NOMO-1 treated with dmso at 0.1 percent for 144 hours (cell line): ENCODE results near the gene UBQLN1.
"Not testable (repeated sequence)": the region's sequence is repeated elsewhere in the genome, so short reads cannot be mapped to it uniquely, and the experiment has no call there.

ENCODE experiments used
- DNase-seq: peaks from one replicate; lab custom pipeline; 2025; ENCODE audit not compliant: unreplicated experiment; lab: John Stamatoyannopoulos, UW

The UBQLN1 gene

DNA sequence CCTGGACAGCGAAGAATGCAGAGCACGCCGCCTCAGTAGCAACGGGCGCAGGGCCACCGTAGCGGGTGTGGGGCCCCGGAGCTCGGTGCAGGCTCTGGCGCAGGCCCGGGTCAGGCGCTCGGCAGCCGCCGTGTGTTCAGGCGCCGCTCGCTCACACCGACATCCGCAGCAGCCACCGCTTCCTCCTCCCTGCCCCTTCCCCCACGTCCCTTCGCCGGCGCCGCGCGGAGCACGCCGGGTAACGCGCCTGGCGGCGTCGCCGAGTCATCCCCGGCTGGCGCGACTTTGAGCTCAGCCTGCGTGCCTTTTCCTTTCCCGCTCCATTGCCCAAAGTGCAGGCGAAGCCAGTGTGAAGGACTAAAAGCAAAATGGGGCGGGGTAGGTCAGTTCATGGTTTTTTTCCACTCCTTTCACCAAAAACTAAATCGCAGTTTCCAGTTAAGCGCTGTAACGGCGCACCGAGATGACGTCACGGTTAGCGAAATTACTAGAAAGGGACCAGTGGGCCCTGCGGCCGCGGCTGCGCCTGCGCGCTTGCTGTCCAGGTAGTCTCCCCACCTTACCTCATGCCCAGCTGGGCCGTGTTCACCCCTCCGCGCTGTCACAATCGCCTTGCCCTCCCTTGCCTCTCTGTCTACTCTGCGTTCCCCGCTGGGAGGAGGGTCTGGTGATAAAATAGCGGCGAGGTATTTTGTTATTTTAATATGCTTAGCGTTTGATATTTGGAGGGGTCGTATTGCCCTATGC lies at the start of gene UBQLN1:
Gene UBQLN1 (minus strand): TSS at position 191 of the 747 bp plus-strand sequence. CDS start 279 bp downstream, outside the sequence.
- DNase-seq: peak; percentile 61

DNA sequence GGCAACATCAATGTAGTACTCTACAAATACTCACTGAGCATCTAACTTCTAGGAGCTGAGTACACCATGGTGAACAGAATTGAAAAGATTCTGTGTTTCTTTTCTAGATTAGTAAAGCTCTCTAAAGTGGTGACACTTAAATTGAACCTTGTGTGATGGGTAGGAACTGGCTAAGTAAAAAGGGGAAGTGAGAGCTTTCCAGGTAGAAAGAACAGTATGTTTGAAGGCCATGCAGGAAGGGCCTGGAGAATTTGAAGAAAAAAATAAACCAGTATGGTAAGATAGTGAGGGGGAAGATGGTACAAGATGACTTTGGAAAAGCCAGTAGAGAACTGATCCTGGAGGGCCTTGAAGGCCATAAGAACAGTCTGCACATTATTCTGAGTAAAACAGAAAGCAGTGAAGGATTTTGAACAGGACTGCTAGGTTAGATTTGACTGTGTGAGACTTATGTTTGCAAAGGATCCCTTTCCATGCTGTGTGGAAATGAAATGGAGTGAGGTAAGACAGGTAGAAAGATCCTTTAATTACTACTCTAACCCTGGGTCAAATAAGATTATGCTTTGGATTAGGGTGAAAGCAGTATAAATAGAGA lies 46.7 kb upstream of the UBQLN1 start:
- no peak for DNase-seq

DNA sequence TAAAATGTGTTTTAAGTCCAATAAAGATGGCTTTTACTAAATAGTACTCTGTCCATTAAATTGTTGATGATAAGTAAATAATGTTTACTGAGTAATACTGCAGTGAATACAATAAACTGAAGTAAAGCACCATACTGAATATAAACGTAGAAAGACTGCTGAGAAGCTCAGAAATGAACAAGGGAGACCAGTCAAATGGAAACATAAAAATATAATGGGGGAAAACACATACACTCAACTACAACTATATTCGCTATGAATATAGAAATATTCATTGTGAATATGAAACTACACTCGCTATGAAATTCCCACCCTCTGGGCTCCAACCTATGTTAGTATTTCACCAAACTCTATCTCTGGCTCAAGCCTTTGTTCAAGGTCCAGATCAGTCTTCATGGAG lies 41.9 kb upstream of the UBQLN1 start:
- no peak for DNase-seq

DNA sequence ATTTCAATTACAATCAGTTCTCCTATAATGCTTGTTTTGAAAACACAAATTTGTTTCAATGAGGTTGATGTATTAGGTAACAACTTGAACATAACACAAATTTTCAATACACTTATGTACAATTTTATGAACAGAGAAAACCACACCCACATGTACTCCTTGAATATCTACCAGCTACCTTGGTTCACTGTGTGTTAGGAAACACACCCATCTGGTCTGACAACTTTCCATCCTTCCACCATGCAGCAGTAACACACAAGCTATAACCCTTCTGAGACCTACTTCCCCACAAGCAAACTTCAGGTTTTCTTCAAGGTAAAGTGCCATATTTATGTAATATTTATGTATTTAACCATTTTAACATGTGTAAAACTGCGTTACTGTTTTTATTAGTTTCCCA lies 36.4 kb upstream of the UBQLN1 start:
- no peak for DNase-seq

DNA sequence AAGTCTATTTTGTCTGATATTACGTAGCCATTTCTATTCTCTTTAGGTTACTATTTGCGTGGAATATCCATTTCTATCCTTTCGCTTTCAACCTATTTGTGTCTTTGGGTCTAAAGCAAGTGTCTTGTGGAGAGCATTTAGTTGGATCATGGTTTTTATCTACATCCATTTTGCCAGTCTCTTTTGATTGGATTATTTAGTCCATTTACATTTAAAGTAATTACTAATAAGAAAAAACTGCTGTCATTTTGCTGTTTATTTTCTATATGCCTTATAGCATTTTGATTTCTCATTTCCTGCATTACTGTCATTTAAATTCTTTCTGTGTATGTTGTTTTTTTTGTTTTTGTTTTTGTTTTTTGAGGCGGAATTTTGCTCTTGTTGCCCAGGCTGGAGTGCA lies 26.0 kb upstream of the UBQLN1 start:
- DNase-seq: no peak

DNA sequence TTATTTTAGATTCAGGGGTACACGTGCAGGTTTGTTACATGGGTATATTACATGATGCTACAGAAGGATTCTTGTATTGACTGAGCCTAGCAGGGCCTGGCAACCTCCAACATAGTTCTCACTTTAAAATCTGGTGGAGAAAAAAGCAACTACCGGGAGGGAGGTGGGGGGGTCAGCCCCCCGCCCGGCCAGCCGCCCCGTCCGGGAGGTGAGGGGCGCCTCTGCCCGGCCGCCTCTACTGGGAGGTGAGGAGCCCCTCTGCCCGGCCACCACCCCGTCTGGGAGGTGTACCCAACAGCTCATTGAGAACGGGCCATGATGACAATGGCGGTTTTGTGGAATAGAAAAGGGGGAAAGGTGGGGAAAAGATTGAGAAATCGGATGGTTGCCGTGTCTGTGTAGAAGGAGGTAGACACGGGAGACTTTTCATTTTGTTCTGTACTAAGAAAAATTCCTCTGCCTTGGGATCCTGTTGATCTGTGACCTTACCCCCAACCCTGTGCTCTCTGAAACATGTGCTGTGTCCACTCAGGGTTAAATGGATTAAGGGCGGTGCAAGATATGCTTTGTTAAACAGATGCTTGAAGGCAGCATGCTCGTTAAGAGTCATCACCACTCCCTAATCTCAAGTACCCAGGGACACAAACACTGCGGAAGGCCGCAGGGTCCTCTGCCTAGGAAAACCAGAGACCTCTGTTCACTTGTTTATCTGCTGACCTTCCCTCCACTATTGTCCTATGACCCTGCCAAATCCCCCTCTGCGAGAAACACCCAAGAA lies 21.0 kb upstream of the UBQLN1 start:
- not testable (repeated sequence) for DNase-seq

DNA sequence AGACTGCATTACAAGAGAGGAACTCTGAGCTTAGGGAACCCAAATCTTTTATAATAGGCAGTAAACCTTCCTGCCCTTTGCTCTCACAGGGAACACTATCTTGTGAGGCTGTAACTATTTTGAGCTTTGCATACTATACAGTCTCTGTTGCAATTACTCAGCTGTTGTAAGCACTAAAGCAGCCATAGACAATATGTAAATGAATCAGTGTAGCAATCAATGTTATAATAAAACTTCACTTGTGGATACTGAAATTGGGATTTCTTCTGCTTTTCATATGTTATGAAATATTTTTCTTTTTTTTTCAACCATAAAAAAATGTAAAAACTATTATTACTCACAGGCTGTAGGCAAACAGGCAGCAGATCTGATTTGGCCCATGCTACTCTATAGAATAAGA lies 16.7 kb upstream of the UBQLN1 start:
- DNase-seq: no peak

DNA sequence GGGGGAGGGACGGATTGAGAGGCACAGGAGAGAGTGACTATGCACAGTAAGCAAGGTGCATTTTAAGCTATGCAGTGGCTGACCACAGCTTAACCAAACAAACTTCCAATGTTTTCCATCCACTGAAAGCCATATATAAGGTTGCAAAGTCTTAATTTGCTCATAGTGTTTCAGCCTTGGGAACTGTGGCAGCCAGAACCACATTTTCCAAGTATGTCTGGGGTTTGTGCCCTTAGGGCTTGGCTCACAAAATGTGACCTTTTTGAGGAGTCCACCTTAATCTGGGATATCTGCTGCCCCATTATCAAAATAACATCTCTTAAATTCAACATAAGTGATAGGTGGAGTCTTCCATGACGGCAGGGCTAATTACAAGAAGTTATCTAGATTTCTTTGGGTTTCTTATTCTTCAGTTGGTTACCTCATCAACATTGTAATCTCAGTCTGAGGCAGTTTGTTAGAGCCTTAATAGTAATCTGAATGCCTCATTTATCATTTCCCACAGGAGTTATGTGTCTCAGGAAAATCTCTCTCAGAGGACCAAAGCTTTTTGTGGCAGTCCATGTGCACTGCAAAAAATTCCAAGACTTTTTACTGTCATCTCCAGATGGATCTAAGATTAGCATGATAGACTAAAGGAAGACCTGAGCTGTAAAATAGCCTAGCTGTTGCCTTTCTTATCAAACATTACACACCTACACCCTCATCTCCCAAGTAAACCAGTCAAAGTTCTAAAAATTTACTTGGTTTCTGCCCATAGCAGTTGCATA lies 15.2 kb upstream of the UBQLN1 start:
- no peak for DNase-seq

DNA sequence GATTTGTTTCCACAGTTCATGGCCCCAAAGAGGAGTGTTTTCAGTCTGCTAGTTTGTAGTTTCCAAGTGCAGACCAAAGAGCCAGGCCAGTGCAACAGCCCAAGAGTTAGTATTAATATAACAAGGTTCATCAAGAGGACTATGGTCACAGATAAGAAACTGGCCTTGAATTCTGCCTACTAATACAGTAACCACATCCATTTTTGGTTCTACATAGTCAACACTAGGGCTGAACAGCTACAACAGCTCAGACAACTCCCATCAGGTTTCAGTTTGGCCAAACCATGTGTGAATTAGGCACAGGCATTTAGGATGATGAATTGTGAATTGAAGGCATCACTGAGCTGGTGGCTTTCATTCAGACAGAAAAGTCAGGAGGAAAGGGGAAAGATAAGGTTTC lies 13.8 kb upstream of the UBQLN1 start:
- no peak for DNase-seq

DNA sequence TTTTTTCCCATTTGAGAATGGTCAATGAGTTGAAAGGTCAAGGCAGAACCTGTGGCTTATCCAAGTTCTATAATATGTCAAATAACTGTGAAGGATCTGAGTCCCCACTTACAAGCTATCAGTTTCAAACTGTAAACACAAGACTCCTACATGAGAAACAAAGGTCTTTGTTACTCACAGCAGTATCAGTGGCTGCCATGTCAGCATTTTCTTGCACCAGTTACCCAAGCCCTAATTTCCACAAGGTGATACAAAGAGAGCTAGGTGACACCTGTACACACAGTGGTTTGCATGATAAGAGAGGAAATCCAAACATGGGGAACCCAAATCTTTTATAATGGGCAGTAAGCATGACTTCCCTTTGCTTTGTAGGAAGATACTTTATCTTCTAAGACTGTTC lies 8.0 kb upstream of the UBQLN1 start:
- no peak for DNase-seq

DNA sequence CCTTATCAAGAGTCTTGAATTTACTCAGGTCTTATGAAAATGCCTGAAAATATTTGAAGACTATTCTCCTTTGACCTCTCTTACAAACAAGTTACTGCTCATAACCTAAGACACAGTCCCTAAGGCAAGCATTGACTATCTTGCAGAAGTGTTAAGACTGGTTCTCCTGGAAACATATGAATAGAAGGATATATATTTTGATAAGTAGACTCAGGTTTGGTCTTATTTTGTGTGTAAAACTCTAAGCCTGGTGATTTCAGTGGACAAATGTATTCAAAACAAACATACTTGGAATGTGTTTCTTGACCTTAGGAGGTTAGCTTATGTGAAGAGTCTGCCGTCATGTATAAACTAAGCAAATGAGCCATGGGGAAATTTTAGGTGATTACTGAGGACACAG lies 7.5 kb upstream of the UBQLN1 start:
- no peak for DNase-seq

DNA sequence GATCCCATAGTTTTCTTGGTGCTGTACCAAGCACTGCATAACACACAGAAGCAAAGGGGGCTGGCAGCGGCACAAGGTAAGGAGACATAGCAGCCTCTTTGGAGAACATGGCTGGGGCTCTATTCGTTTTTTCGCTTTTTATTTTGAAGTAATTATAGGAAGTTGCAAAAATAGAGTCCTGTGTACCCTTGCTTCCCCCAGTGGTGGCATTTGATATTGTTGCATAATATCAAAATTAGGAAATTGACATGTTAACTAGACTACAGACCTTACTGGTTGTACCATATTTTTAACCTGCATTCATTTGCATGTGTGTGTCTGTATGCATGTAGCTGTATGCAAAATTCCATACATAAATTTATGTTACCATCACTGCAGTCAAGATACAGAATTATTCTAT lies 6.6 kb upstream of the UBQLN1 start:
- no peak for DNase-seq

DNA sequence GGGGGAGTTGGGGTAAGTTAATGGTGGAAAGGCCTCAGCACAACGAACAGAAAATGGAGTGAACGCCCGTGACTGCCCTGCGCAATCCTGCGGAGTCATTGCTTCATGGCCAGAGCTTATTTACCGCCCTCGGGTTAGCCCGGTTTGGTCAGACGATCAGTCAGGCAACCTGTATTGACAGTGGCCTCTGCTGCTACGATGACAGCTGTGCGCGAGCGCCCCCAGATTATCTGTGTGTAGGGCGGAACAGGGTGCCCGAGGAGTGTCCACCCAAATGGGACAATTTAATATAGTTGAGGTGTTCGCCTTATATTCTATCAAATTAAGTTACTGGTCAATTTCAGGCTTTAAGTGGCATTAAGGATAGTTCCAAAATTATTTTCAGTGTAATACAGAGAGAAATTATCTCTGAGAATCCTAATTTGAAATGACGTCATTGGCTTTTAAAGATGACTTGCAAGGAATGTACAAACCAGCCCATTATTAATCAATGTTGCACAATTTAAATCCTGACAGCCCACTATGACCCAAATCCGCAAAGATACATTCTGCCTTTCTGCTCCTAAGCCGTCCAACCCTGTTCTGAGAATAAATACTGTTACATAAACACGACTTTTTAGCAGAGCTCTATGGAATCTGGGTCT lies 879 bp upstream of the UBQLN1 start:
- peak; percentile 48 for DNase-seq

DNA sequence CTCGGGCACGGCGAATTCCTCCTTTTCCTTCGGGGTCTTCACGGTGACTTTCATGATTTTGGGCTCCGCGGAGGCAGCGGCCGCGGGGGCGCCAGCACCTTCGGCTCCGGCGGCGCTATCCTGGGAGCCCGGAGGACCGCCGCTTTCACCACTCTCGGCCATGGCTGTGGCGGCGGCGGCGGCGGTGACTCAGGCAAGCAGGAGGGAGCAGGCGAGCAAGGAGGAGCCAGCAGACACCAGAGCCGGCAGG lies 315 bp downstream of the UBQLN1 start:
- DNase-seq: no peak

DNA sequence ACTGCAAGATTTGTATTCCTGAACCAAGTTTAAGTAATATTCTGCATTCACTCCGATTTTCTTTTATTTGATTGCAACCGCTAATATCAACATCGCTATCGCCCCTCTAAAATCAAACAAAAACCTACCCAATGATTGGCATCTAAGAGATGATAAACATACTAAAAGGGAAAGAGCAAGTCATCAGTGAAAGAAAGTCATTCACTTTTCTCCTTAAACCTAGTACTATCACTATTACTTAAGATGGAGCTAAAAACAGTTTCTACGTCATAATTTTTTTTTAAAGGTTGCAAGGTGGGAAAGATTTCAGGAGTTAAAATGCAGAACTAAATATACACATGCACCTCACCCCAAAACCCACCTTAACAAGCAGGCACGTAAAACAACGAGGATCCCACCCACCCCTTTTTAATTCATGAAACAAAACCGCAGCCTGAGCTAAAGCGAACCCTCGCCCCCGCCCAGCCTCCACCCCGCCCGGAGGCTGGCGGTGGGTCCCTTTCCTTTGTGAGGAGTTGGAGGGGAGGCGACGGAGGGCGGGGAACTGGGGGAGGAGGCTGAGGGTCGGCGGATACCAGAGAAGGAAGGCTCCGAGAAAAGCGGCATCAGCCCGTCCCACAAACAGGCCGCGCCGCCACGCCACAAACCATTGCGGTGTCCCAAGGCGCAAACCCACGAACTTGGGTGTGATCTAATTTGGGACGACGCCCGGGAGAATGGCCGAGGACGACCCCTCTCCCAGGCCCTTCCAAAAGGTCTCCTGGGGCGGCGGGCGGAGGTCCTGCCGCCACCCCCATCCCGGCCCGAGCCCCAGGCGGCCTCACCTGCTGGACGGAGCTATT lies 861 bp downstream of the UBQLN1 start:
- no peak for DNase-seq

DNA sequence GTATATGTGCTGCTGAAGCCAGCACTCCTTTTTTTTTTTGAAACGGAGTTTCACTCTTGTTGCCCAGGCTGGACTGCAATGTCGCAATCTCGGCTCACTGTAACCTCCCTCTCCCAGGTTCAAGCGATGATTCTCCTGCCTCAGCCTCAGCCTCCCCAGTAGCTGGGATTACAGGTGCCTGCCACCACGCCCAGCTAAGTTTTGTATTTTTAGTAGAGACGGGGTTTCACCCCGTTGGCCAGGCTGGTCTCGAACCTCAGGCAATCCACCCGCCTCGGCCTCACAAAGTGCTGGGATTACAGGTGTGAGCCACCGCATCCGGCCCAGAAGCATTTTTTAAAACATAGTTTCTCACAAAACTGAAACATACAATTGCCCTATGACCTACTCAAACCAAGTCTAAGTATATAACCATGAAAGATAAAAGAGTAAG lies 2.5 kb downstream of the UBQLN1 start:
- not testable (repeated sequence) for DNase-seq

DNA sequence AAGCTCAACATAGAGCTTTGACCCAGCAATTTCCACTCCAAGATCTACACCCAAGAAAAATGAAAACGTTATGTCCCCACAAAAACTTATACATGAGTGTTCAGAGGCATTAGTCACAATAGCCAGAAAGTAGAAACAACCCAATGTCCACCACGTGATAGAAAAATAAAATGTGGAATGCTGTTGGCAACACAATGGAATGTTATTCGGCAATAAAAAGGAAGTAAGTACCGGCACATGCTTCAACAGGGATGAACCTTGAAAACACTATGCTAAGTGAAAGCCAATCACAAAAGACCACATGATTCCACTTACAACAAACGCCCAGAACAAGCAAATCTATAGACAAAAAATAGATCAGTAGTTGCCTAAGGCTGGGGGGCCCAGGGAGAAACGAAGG lies 6.0 kb downstream of the UBQLN1 start:
- no peak for DNase-seq

DNA sequence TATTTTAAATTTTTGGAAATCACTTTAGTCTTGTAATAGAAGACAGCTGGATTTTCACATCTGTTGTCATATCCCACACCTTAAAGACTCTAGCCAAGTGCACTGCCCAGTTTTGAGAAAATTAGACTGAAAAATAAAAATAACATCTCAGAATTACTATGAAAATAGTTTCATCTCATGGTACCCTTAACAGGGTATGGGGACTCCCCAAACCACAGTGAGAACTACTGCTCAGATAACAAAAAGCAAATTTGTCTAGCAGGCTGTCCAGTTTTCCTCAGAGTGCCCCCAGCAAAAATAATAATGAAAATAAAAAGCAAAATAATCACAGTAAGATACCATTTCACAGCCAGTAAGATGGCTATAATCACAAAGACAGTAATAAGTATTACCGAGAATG lies 6.5 kb downstream of the UBQLN1 start:
- DNase-seq: no peak

DNA sequence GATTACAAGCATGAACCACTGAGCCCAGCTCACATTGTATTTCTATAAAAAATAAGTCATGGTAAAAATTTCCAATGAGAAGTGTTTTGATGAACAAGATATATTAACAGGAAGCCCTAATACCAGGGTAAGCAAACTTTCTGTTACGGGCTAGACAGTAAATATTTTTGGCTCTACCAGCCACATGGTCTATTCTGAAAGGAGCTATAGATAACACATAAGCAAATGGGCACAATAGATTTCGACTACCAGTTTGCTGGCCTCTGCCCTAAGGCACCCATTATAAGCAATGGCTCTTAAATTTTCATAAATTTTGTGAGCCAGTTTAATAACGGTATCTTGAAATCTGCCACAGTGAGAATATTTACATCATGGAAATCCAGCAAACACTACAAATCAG lies 8.1 kb downstream of the UBQLN1 start:
- DNase-seq: no peak

DNA sequence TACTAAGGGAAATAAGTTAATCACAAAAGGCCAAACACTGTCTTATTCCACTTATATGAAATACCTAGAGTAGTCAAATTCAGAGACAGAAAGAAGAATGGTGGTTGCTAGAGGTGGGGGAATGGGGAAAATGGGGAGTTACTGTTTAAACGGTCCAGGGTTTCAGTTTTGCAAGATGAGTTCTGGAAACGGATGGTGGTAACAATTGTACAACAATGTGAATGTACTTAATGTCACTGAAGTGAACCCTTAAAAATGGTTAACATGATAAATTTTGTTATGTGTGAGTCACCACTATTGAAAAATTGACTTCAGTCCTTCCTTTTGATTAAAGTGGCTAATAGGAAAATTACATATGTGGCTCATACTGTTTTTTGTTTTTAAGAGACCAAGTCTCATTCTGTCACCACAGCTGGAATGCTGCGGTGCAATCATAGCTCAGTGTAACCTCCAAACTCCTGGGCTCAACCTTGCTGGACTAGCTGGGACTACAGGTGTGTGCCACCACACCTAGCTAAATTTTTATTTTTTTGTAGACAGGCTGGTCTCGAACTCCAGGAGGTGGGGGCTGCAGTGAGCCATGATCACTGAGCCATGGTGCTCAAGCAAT lies 8.7 kb downstream of the UBQLN1 start:
- DNase-seq: no peak
